Loucy (cell line): Measurements from ENCODE around the gene TES.

Experiments
- CTCF ChIP-seq: fragments of 200-600 bp; sonication (generic); conservative IDR thresholded peaks from 2 replicates; pipeline ENCODE4 v1.5.1; 2014; ENCODE audit warnings: mild to moderate bottlenecking, antibody characterized with exemption, low read length
- EZH2phosphoT487 ChIP-seq: fragments of 200-600 bp; IDR thresholded peaks from 2 replicates; pipeline ENCODE4 v1.6.1; 2018; ENCODE audit warnings: antibody characterized with exemption, mild to moderate bottlenecking, moderate library complexity, borderline replicate concordance

GRCh38 chr7:116198748-116199410, 11.5 kb upstream of the TES start:
- TF ChIP-seq CTCF (no peak), EZH2phosphoT487 (no peak)
